HG03442 (cell line): ENCODE measurements around the gene SPAG9.
"Not testable (repeated sequence)": the region's sequence is repeated elsewhere in the genome, so short reads cannot be mapped to it uniquely, and the experiment has no call there.

ENCODE experiments used
- ATAC-seq: cut with Tn5 transposase; IDR thresholded peaks from one replicate; pipeline ENCODE4 v1.9.1; 2021; ENCODE audit warnings: mild to moderate bottlenecking, moderate library complexity; ENCODE audit not compliant: unreplicated experiment

SPAG9 gene

DNA sequence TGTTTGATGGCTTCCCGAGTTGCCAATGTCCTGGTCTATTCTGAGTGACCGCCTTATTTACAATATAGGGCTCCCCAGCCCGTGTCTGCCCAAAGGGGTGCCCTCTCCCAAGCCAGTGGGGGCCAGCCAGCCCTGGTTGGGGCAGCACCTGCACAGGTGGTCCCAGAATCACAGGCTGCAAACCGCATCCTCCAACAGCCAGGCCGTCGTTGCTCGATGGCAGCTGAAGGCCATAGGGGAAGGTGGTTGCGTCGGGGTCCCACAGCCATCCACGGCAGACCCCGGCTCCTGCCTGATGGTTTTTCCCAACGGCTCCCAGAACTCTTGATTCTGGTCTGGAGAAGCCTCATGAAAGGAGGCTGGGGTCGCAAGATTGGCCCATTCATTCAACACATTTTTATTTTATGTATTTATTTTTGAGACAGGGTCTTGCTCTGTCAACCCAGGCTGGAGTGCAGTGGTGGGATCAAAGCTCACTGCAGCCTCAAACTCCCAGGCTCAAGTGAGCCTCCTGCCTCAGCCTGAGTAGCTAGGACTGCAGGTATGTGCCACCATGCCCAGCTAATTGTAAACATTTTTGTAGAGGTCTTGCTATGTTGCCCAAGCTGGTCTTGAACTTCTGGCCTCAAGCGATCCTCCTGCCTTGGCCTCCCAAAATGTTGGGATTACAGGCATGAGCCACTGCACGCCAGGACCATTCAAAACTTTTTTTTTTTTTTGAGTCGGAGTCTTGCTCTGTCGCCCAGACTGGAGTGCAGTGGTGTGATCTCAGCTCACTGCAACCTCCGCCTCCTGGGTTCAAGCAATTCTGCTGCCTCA, 175.6 kb downstream of the SPAG9 start:
- ATAC-seq = no peak

DNA sequence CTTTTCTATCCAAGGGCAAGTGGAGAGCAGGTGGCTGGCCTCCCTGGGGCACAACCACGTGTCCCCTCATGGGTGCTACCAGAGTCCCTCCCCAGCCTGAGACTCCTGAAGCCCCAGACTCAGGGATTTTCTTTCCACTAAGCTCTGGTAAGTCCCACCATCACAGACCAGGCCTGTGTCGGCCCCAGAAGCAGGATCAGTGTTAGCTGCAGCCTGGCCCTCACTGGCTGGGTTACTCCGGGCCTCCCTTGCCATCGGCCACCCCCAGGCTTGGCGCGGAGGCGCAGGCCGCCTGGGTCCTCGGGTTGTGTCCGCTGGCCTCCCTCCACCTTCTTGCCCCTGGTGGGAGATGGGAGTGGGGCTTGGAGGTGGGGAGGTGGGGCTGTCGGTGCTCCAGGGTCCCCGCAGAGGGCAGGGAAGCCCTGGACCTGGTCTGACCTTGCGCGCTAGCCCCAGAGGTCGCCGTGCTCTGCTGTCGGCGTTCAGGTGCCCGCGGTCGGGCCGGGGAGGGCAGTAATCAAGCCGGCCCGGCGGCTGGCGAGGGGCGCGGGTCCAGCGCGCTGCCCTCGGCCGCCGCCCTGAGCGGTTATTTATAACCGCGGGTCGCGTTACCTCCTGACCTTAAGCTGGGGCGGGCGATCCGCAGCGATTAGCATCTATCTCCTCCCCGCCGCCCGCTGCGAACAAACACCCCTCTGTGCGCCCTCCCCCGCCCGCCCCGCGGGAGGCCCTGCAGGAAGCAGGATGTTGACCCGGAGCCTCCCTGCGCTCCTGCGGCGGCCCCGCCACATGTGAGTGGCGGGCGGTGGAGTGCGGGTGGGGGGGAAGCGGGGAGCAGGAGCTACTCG, 176.4 kb downstream of the SPAG9 start:
- no peak for ATAC-seq

DNA sequence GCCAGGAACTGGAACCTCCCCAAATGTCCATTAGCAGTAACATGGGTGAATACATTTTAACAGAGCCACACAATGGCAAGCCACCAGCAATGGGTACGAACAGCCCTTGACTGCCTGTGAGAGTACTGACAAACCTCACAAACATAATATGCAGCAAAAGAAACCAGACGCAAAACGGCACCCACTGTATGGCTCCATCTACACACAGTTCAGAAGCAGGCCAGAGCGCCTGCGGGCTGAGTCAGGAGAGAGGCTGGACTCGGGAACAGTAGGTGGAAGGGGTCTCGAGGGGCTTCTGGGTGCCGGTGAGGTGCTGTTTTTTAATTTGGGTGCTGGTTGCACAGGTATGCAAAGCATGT, 177.1 kb downstream of the SPAG9 start:
- ATAC-seq = no peak

DNA sequence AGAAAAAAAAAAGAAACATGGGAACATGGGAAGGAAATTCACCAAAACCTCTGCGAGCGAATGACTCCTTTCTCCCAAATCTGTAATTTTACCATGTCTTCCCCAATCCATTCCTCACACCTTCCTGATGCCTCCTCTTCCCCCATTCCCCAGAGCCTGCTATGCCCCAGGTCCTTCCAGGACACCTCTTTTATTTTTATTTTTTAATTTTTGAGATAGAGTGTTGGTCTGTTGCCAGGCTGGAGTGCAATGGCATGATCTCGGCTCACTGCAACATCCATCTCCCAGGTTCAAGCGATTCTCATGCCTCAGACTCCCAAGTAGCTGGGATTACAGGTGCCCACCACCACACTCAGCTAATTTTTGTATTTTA, 179.0 kb downstream of the SPAG9 start:
- ATAC-seq = not testable (repeated sequence)

DNA sequence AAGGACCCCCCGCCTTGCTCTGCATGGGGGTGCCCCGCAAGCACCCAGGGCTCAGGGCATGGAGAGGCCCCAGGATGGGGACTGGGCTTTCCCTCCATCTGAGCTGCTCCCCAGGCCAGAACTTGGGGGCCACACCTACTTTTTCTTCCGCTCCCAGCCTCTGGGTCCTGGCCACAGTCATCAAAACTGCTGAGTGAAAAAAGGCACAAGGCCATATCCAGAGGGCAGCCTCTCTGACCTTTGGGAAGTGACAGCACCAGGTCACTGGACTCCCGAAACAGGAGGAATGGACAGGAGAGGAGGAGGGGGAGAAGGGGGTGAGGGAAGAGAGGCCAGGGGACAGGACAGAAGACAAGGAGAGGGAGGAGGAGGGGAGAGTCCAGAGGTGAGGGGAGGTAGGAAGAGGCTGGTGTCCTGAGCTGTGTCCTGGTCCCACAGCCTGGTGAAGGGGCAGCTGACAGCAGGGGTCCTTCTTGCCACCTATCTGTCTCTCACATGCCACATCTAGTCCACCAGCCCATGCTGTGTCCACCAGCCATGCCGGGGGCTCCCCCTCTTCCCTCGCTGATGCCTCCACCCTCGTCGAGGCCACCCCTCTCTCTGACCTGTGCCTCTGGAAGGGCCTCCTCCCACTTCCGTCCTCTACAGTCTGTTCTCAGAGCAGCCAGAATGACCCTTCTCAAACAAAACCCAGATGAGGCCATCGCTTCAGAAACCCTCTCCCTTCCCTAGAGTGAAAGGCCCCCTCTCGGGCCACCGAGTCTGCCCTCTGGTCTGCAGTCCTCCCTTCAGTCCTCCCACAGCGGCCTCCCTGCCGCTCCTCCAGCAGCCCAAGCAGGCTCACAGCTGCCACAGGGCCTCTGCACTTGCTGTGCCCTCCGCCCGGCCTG, 180.6 kb downstream of the SPAG9 start:
- no peak for ATAC-seq

DNA sequence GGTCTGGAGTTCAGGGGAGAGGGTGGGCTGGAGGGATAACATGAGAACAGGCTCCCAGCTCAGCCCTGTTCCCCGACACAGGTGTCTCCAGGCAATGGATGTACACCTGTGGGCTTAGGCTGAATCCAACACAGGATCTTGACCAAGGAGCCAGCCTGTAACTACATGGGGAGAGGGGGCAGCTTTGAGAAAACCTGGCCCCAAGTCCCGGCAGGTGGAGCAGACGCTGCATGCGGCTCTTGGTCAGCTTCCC, 181.2 kb downstream of the SPAG9 start:
- ATAC-seq = no peak

DNA sequence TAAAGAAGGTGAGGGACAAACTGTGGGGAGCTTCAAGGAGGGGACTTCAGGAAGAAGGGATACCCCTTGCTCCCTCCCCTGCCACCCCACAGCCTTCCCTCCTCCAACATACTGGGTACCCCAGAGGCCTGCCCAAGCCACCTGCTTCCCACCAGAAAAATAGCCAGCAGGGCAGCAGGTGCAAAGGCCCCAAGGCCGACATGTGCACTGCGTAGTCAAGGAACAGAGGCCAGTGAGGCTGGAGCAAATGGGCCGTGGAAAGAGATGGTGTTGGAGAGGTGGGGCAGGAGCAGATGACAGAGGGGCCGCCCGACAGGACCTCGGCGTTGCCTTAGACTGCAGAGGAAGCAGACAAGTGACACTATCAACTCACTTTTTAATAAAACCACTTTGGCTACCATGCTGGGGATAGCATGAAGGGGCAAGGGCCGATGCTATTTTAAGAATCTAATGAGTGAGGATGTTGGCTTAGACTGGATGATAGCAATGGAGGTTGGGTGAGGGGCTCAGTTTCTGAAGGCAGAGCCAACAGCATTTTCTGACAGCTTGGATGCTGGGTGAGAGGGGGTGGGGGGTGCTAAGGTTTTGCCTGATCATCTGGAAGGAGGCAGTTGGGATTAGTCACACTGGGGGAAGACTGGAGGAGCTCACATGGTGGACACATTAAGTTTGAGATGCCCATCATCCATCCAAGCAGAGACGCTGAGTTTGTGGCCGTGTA, 181.7 kb downstream of the SPAG9 start:
- no peak for ATAC-seq

DNA sequence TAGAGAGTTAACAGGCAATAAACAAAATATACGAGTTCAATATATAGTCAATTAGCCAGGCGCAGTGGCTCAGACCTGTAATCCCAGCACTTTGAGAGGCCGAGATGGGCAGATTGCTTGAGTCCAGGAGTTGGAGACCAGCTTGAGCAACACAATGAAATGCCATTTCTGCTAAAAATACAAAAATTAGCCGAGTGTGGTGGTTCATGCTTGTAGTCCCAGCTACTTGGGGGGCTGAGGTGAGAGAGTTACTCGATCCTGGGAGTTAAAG, 184.7 kb downstream of the SPAG9 start:
- ATAC-seq = no peak

DNA sequence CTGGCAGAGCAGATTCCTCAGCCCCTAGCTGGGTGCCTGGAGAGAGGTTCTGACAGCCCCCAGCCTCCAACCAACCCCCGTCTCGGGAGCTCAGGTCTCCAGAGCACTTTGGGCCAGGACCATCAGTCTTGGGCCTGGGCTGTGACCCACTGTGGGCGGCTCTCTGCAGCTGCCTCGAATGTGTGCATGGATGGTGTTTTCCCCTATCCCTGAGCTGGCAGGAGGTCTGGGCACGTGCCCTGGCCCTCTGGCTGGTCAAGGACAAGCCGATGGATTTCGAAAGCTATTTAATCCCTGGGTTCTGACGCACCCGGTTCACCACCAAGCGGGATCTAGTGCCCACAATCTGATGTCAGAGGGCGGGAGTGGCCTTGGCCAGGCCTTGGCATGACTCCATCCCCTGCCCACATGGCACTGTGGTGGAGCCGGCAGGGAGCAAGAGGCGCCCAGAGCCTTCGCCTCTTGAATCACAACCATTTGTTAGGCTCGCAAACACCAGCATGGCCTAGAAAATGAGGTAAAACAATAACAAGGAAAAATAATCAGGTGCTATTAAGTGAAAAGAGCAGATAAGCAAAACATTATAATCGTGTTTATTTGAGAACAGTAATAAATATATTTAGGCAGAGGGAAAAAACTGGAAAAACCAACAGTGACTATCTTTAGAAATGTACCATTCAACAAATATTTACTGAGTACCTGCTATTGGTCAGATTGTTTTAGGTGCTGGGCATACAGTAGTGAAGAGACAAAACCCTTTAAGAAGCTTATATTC, 185.3 kb downstream of the SPAG9 start:
- no peak for ATAC-seq

DNA sequence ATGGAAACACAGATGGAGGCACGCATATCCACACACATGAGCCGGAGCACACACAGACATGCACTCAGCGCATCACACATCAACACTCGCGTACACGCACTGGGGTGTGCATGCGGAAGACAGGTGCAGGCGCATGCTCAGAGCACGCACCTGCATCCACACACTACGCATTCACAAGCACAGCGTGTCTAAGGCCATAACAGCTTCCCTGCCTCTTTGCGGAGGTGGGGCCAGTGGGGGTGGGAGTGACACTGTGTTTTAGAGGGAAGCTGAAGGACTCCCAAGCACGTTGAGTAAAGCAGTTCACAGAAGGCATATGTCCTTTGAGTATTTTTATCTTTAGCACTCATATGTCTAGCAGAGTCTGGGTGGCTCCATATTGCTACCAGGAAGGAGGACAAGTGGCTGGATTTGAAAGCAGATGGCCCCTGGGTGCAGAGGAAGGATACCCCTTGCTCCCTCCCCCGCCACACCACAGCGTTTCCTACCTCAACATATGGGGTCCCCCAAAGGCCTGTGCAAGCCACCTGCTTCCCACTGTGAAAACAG, 185.9 kb downstream of the SPAG9 start:
- ATAC-seq = no peak

DNA sequence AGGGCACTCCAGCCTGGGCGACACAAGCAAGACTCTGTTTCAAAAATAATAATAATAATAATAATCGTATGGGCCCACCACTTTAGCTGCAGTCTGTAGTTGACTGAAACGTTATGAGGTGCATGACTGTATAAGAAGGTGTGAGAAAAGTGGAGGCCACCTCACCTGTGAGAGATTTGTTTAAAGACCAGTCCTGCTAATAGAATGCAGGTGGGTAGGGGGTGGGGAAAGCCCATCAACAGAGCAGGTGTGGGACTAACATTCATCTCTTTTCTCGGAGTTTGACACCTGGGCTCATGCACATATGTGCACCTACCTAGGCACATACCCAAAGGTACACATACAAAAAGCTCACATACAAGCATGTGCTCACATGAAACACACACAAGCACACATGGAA, 186.5 kb downstream of the SPAG9 start:
- ATAC-seq = no peak

DNA sequence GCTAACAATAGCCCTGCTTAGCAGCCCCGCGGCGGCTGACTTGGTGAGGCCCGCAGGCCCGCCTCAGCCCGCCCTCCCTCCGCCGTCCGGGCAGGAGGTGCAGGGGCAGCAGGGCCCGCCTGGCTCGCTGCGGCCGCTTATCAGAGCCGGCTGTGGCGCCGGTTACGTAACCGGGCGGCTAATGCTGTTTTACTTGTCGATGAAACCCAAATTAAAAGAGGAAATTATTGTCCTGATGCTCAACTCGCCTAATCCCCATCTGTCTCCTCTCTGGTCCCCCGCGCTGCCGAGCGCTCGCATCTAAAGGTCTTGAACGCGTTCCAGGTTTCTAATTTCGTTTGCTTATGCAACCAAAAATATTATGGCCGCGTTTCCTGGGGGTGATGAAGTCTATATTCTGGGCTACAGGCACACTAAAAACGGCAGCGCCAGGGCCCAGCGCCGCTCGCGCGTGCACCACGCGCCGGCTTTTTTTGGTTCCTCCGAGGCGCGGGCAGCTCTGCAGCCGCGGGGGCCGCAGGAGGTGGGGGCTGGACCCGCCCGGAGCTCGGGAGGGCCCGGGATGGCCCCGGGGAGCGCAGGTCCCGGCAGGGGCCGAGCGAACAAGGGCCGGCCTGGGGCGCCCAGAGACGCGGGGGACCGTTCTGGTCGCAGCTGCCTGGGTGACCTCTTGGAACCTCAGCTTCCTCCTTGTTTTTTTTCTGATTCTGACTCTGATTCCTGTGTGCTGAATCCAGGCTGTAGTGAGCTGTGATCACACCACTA, 189.3 kb downstream of the SPAG9 start:
- ATAC-seq = no peak

DNA sequence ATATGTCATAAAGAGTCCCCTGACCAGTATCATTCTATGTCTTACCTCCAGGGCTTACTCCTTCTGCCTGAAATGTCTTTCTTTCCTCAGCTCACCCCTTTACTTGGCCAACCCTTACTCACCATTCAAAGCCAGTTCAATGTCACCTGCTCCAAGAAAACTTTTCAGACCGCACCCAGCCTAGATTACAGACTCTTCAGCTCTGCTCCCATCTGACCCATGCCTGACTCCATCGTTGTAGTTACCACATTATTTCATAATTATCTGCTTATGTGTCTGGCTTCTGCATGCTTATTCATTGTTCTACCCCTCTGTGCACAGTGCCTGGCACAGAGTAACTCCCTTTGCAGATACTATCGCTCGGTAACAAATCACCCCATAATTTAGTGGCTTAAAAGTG, 192.0 kb downstream of the SPAG9 start:
- ATAC-seq = no peak

DNA sequence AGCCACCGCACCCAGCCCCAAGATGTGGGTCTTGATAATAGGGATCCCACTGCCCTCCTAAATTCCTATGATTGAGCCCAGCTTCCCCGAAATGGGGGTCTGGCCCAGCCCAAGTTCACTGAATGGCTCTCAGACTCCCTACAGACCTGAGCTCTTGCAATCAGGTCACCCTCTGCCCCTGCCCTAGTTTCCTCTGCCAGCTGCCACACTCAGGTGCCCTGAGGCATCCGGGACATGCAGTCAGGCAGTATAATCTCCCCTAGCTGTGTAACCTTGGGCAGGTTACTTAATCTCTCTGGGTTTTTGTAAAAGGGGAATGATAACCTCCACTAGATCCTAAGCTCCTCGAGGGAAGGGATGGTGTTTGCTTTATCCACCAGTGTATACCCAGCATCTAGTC, 193.4 kb downstream of the SPAG9 start:
- no peak for ATAC-seq

DNA sequence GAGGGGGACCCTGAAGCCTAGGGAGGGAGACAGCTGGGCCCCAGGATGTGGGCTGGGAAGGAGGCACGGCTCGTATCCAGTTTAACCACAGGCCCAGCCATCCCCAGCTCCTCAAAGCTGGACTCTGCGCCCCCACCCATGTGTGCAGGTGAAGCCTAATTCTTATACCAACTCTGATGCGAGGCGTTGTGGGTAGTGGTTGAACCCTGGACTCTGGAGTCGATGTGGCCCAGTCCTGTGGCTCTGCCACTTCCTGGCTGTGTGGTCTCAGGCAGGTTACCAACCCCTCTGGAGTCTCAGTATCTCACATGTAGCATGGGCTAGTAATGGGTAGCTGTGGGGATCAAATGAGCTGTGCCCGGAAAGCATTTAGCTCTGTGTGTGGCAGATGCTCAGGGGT, 194.1 kb downstream of the SPAG9 start:
- no peak for ATAC-seq

DNA sequence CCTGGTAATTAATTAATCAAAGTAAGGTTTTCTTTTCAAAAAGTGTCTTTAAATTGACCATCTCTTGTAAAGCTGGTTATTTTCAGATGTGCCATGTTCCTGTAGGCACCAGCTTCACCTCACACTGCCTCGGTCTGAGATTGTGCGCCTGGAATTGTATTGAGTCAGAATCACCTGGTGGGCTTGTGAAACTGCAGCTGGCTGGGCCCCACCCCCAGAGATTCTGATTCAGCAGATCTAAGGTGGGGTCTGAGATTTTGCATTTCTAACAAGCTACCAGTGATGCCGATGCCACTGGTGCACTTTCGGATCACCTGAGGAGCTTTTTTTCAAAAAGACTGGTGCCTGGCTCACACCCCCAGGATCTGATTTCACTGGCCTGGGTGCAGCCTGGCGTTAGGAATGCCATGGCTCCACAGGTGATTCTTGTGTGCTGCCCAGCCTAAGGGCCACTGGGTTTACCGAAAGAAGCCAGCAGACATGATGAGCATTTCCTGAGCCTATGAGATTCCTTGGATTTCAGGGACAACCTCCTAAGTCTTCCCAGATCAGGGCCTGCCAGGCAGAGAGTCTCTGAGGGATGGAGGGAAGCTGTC, 195.3 kb downstream of the SPAG9 start:
- ATAC-seq = no peak

DNA sequence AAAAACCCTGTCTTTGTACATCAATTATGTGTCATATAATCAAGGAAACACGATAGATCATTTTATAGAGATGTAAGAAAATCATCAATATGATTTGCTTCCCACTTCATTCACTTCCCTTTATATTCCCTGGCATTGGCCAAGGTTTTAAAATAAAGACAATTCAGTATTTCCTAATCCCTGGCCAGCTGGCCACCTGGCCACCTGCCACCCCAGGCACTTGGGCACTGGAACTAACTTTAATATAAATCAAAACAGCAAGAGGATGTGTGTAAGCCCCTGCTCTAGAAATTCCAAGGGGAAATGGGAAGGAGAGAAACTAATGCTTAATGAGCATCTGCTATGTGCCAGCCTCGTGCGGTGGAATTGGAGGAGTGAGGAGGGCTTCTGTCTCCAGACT, 195.9 kb downstream of the SPAG9 start:
- no peak for ATAC-seq

DNA sequence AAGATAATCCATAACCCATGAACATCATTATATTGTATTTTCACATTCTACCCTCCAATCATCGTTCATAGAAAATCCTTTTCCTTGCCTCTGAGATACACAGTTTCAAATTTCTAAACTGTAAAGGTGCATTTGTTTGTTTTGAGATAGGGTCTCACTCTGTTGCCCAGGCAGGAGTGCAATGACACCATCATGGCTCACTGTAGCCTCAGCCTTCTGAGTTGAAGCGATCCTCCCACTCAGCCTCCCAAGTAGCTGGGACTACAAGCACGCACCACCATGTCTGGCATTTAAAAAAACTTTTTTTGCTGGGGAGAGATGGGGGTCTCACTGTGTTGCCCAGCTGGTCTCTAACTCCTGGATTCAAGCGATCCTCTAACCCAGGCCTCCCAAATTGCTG, 196.4 kb downstream of the SPAG9 start:
- no peak for ATAC-seq

DNA sequence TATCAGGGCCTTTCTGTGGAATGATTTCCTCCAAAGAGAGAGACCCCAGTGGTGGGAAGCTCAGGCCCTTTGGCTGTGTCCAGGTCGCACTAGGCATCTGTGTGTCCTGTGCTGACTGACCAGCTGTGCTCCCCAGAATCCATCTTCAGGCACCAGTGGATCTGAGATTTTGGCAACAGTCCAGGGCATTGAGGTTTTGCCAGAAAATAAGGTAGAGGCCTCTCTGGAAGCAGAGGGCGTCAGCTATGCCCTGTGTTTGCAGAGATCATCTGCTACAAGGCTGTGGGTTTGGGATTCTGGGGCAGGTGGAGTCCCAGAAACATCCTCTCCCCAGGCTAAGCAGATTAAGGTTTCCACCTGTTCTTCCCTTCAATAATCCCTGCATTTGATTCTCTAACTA, 197.1 kb downstream of the SPAG9 start:
- ATAC-seq = no peak
